ENCODE data around the gene KCNQ1. TPM values are rescaled to one million over a fixed set of nuclear protein-coding genes. Genes with fewer than 3 reads are reported as not detected.

The KCNQ1 gene
- total and polyA plus RNA-seq, 2 donors (not counting 3 experiments of a cell fraction or from before 2014, with no cell fraction given): 0.07 to 0.09 TPM

DNA sequence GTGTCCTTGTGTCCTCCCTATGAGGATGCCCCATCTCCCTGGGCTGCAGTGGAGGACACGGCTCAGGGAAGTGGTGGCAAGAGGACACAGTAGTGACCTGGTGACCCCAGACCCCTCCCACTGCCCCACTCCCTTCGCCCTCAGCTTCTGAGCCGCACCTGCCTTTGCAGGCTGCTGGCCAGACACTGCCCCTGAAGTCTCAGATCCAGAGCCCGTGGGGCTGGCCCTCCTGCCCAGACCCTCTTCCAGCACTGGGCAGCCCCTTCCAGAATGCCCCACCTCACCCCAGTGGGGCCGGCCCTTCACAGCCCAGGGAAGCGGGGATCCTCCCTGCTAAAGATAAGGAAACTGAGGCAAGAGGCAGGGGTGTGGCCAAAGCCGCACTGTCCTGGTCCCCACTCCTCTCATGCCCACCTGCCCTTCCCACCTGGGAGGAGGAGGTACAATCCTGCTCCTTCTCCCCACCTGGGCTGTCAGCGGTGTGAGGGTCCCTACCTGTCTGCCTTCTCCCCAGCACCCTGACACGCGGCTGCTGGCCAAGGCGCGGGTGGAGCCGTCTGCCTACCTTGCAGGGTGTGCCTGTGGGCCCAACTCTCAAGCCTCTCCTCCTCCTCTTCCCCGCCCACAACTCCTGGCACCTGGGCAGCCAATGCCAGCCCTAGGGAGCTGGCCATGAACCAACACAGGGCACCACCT is 17.8 kb upstream of the KCNQ1 start:
- Histone ChIP-seq H2AFZ (ENCODE audit: low read depth, low read length) (no peak overlapping the region), H3K27ac (ENCODE audit: insufficient read depth, low read depth, low read length) (no peak overlapping the region), H3K27me3 (ENCODE audit: control insufficient read depth in 2 of 2, insufficient read depth in 2 of 2, low read length in 2 of 2) (no peaks in the 10 kb centered on the region), H3K9me3 (replicated peaks; ENCODE audit: control insufficient read depth, insufficient read depth, low read length) (no peaks in the 10 kb centered on the region), H3K36me3 (ENCODE audit: control insufficient read depth in 2 of 2, extremely low read depth in 1 of 2, insufficient read depth in 2 of 2, low read length in 2 of 2) (no peaks in the 10 kb centered on the region), H4K20me1 (replicated peaks; ENCODE audit: control insufficient read depth, extremely low read depth, insufficient read depth, low read length) (no peaks in the 10 kb centered on the region), H3K4me2 (ENCODE audit: insufficient read depth, low read length) (no peak overlapping the region), H3K79me2 (ENCODE audit: control insufficient read depth, insufficient read depth, low read length) (no peaks in the 10 kb centered on the region), H3K9ac (replicated peaks; ENCODE audit: extremely low read depth, insufficient read depth, low read length) (no peak overlapping the region), H3K9me1 (replicated peaks; ENCODE audit: control insufficient read depth, extremely low read depth, insufficient read depth, low read length) (no peaks in the 10 kb centered on the region), H3K4me1 (ENCODE audit: control insufficient read depth, extremely low read depth, insufficient read depth, low read length) (no peaks in the 10 kb centered on the region), H3K4me3 (replicated peaks in 1 of 3; ENCODE audit: insufficient read depth in 1 of 3, low read depth in 1 of 3, low read length in 3 of 3) (no peak overlapping the region)
- DNase-seq (ENCODE audit: low read depth, low spot score) (no peak), FAIRE-seq (no peak)
- intact Hi-C loops (cut with micrococcal nuclease) (no loop called here), dilution Hi-C loops (cut with MboI; ENCODE audit: extremely low pct_ligation_motif_present, low sequenced_read_pairs) (no loop called here)
- ChIA-PET POLR2A (no interaction called here), CTCF (interaction anchor here (0.8 to 10.1 kb wide), 10 partner anchors 15 to 594 kb away, joined by 3 to 829 read pairs (median 4); partner anchors contain the start of genes C11orf21 and TSPAN32)
- TF ChIP-seq POLR2A (IDR thresholded peaks at IDR 0.05; ENCODE audit: low read depth, low read length) (no peak), FOS (IDR thresholded peaks at IDR 0.05; ENCODE audit: borderline replicate concordance, insufficient read depth, low read length) (no peak), MYC (IDR thresholded peaks at IDR 0.05; ENCODE audit: low read depth, low read length) (no peak), JUN (IDR thresholded peaks at IDR 0.05; ENCODE audit: borderline replicate concordance, insufficient read depth, insufficient read length, low read depth) (no peak), EZH2 (IDR thresholded peaks at IDR 0.05; ENCODE audit: borderline replicate concordance, low read depth, low read length, severe bottlenecking) (no peak), POLR2AphosphoS5 (IDR thresholded peaks at IDR 0.05; ENCODE audit: insufficient read depth, low read depth, low read length) (no peak), GATA2 (IDR thresholded peaks at IDR 0.05; ENCODE audit: insufficient read depth, insufficient read length, low read depth, low read length) (no peak)
- TF ChIP-seq, protein P1, sequence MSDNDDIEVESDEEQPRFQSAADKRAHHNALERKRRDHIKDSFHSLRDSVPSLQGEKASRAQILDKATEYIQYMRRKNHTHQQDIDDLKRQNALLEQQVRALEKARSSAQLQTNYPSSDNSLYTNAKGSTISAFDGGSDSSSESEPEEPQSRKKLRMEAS (IDR thresholded peaks at IDR 0.05; ENCODE audit: insufficient read depth, insufficient read length): no peak
- TF ChIP-seq, protein P2, sequence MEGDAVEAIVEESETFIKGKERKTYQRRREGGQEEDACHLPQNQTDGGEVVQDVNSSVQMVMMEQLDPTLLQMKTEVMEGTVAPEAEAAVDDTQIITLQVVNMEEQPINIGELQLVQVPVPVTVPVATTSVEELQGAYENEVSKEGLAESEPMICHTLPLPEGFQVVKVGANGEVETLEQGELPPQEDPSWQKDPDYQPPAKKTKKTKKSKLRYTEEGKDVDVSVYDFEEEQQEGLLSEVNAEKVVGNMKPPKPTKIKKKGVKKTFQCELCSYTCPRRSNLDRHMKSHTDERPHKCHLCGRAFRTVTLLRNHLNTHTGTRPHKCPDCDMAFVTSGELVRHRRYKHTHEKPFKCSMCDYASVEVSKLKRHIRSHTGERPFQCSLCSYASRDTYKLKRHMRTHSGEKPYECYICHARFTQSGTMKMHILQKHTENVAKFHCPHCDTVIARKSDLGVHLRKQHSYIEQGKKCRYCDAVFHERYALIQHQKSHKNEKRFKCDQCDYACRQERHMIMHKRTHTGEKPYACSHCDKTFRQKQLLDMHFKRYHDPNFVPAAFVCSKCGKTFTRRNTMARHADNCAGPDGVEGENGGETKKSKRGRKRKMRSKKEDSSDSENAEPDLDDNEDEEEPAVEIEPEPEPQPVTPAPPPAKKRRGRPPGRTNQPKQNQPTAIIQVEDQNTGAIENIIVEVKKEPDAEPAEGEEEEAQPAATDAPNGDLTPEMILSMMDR (IDR thresholded peaks at IDR 0.05; ENCODE audit: extremely low read depth in 1 of 2, insufficient read depth in 1 of 2, low read depth in 1 of 2, low read length in 2 of 2): no peak
- BruUV-seq (replicated peaks): no TSS peak
